B cell (primary cell): ENCODE data around the gene HACD4. TPM values are rescaled to one million over a fixed set of nuclear protein-coding genes. Genes with fewer than 3 reads are reported as not detected.

Source experiments
- ATAC-seq: fragments of 200-7000 bp; cut with Tn5 transposase; one replicate; pipeline ENCODE4 v1.10.0; 2021; ENCODE audit warnings: low read depth, mild to moderate bottlenecking, moderate number of reproducible peaks, moderate library complexity
- CTCF ChIA-PET: fragments of 350-600 bp; sonication (Branson Sonifier 250); formaldehyde crosslinking; loops from one replicate; lab custom pipeline; 2021; ENCODE audit warnings: antibody characterized with exemption, inconsistent platforms; lab: Charles Lee
- POLR2A ChIA-PET: fragments of 350-600 bp; sonication (Branson Sonifier 250); formaldehyde crosslinking; loops from one replicate; lab custom pipeline; 2021; ENCODE audit warnings: antibody characterized with exemption; lab: Charles Lee
- DNase-seq: peaks from one replicate; pipeline ENCODE4 v3.0.0; 2013
- H2AFZ ChIP-seq: 2 replicates; pipeline ENCODE4 v1.6.1; 2012; ENCODE audit warnings: mild to moderate bottlenecking, low read depth, low read length; ENCODE audit not compliant: insufficient read depth, poor library complexity, severe bottlenecking
- H3K27ac ChIP-seq, 2 donors: 1 replicate in 1 of 2; 2 replicates in 1 of 2; pipeline ENCODE4 v1.5.1; 2012 to 2013; ENCODE audit warnings: low read length in 2 of 2, mild to moderate bottlenecking in 2 of 2, moderate library complexity in 1 of 2
- H3K27me3 ChIP-seq, 4 experiments: fragments of 200-600 bp in 1 of 4; sonication (generic) in 1 of 4; replicated peaks in 1 of 4; 1 replicate in 2 of 4; 2 replicates in 2 of 4; pipeline versions ENCODE4 v1.6.1 to v1.7.0; 2013 to 2016; ENCODE audit warnings: low read length in 3 of 4, mild to moderate bottlenecking in 2 of 4, mixed read lengths in 1 of 4, moderate library complexity in 1 of 4; ENCODE audit not compliant: insufficient read depth in 4 of 4, control insufficient read depth in 3 of 4; ENCODE audit errors: control extremely low read depth in 1 of 4
- H3K36me3 ChIP-seq, 2 experiments: replicated peaks in 1 of 2; 1 replicate in 1 of 2; 2 replicates in 1 of 2; pipeline versions ENCODE4 v1.6.1 to v1.7.1; 2013; ENCODE audit warnings: low read length in 1 of 2; ENCODE audit not compliant: insufficient read depth in 2 of 2, control insufficient read depth in 1 of 2; ENCODE audit errors: control extremely low read depth in 1 of 2, extremely low read depth in 1 of 2
- H3K4me1 ChIP-seq, 2 donors: fragments of 200-600 bp in 1 of 2; sonication (generic) in 1 of 2; 1 replicate in 1 of 2; 2 replicates in 1 of 2; pipeline versions ENCODE4 v1.5.1 to v1.6.1; 2013 to 2017; ENCODE audit warnings: low read length in 2 of 2; ENCODE audit not compliant: control insufficient read depth in 2 of 2, insufficient read depth in 2 of 2
- H3K4me2 ChIP-seq: replicated peaks from 2 replicates; pipeline ENCODE3; 2012; ENCODE audit warnings: mild to moderate bottlenecking, low read depth, low read length; ENCODE audit not compliant: poor library complexity, severe bottlenecking
- H3K4me3 ChIP-seq, 5 experiments: fragments of 200-600 bp in 1 of 5; sonication (generic) in 1 of 5; 1 replicate in 3 of 5; 2 replicates in 2 of 5; pipeline versions ENCODE4 v1.5.1 to v1.7.0; 2011 to 2016; ENCODE audit warnings: low read length in 4 of 5, mild to moderate bottlenecking in 4 of 5, low read depth in 2 of 5, control low read depth in 1 of 5, moderate library complexity in 1 of 5; ENCODE audit not compliant: insufficient read depth in 1 of 5; ENCODE audit errors: control extremely low read depth in 1 of 5, extremely low read depth in 1 of 5
- H3K79me2 ChIP-seq: fragments of 200-600 bp; sonication (generic); one replicate; pipeline ENCODE4 v1.6.0; 2016; ENCODE audit warnings: low read length; ENCODE audit not compliant: control insufficient read depth, insufficient read depth
- H3K9ac ChIP-seq: fragments of 200-600 bp; sonication (generic); 2 replicates; pipeline ENCODE4 v1.6.1; 2017; ENCODE audit warnings: mild to moderate bottlenecking, low read length, moderate library complexity
- H3K9me3 ChIP-seq, 3 donors: one replicate each; pipeline versions ENCODE4 v1.6.1 to v1.7.1; 2013; ENCODE audit warnings: low read length in 2 of 3; ENCODE audit not compliant: control insufficient read depth in 2 of 3, insufficient read depth in 1 of 3; ENCODE audit errors: control extremely low read depth in 1 of 3
- H4K20me1 ChIP-seq: 2 replicates; pipeline ENCODE4 v1.6.0; 2012; ENCODE audit warnings: mild to moderate bottlenecking, low read length; ENCODE audit not compliant: insufficient read depth, control insufficient read depth, poor library complexity, severe bottlenecking
- H3K27ac Mint-ChIP-seq: one replicate; pipeline ENCODE4 v1.8.0; 2021; ENCODE audit warnings: mixed read lengths
- H3K27me3 Mint-ChIP-seq: one replicate; pipeline ENCODE4 v1.8.0; 2021; ENCODE audit warnings: mixed read lengths
- H3K4me1 Mint-ChIP-seq: one replicate; pipeline ENCODE4 v1.8.0; 2021; ENCODE audit warnings: mixed read lengths
- H3K4me3 Mint-ChIP-seq: one replicate; pipeline ENCODE4 v1.8.0; 2021; ENCODE audit warnings: mixed read lengths
- H3K9me3 Mint-ChIP-seq: one replicate; pipeline ENCODE4 v1.8.0; 2022; ENCODE audit warnings: mixed read lengths; ENCODE audit not compliant: insufficient read depth
- EZH2 ChIP-seq: IDR thresholded peaks from 2 replicates; pipeline ENCODE4 v1.6.1; 2012; ENCODE audit warnings: borderline replicate concordance, low read depth, mild to moderate bottlenecking, moderate library complexity, low read length; ENCODE audit not compliant: insufficient read depth, poor library complexity, severe bottlenecking
- WGBS: methylation state at CpG from one replicate; pipeline ENCODE4 v1.1.5; 2013; ENCODE audit warnings: missing lambda C conversion rate; ENCODE audit not compliant: insufficient coverage; 5-methylcytosine and 5-hydroxymethylcytosine counted together
- intact Hi-C: fragments of 100-400 bp; cut with micrococcal nuclease; formaldehyde crosslinking; loops from one replicate; pipeline ENCODE4 v1.10.0; 2022
- polyA plus RNA-seq: library from polyadenylated mRNA; depleted of rRNA; stranded (reverse); fragments of >200 nt; gene quantifications from 2 replicates; pipeline ENCODE4 v1.2.3, GENCODE V29; 2012
- total RNA-seq, 2 donors: library from RNA; stranded (reverse); fragments of 120-200 nt in 1 of 2; gene quantifications; 1 replicate in 1 of 2; 2 replicates in 1 of 2; pipeline versions ENCODE4 v1.2.3 to v1.2.4, GENCODE V29; 2013 to 2022
- TF ChIP-seq, protein P1 (sequence below): fragments of 200-600 bp; IDR thresholded peaks from one replicate; pipeline ENCODE4 v1.8.0; 2022; ENCODE audit warnings: antibody characterized with exemption, mild to moderate bottlenecking

The HACD4 gene
- total and polyA plus RNA-seq, 2 donors (not counting 1 experiment from before 2014, with no cell fraction given), result 3.9 to 4.5 TPM

DNA sequence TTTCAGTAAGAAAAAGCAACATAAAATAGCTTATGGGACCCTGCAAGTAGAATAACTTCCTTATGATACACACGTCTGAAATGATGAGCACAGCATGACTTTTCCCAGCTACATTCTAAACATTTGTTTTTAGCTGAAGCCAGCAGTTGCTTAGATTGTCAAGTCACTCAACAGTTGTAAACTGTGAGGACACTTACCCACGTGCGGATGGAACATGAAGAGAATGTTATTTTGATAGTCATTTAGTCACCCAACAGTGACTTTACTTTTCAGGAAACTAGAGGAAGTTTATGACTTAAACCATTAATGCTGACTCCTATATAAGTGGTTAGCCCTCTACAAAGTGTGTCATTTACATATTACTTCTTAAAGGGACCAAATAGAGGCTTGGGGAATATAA, 3.0 kb downstream of the HACD4 start:
- Histone ChIP-seq H3K79me2 (peaks cover 5% of the 10 kb centered on the region), H3K27me3 (no peaks in the 10 kb centered on the region), H3K4me2 (no peak overlapping the region), H3K27ac (no peak overlapping the region), H3K9ac (no peak overlapping the region), H3K4me1 (peaks cover 13 to 14% of the 10 kb centered on the region in 2 donors), H3K4me3 (no peak overlapping the region), H4K20me1 (no peaks in the 10 kb centered on the region), H3K36me3 (peaks cover 2 to 6% of the 10 kb centered on the region in 2 experiments), H2AFZ (no peak overlapping the region), H3K9me3 (peaks cover 0 to 3% (median 0%) of the 10 kb centered on the region in 3 donors)
- intact Hi-C loops, result no loop called here
- no peak for TF ChIP-seq EZH2
- TF ChIP-seq, protein P1, sequence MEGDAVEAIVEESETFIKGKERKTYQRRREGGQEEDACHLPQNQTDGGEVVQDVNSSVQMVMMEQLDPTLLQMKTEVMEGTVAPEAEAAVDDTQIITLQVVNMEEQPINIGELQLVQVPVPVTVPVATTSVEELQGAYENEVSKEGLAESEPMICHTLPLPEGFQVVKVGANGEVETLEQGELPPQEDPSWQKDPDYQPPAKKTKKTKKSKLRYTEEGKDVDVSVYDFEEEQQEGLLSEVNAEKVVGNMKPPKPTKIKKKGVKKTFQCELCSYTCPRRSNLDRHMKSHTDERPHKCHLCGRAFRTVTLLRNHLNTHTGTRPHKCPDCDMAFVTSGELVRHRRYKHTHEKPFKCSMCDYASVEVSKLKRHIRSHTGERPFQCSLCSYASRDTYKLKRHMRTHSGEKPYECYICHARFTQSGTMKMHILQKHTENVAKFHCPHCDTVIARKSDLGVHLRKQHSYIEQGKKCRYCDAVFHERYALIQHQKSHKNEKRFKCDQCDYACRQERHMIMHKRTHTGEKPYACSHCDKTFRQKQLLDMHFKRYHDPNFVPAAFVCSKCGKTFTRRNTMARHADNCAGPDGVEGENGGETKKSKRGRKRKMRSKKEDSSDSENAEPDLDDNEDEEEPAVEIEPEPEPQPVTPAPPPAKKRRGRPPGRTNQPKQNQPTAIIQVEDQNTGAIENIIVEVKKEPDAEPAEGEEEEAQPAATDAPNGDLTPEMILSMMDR, result no peak
- Mint-ChIP-seq H3K27me3 (no peaks in the 10 kb centered on the region), H3K9me3 (no peaks in the 10 kb centered on the region), H3K4me3 (no peak overlapping the region), H3K4me1 (peaks cover 12% of the 10 kb centered on the region), H3K27ac (no peak overlapping the region)
- no CpG with 5 or more reads among the region's 3 CpGs for WGBS
- ChIA-PET CTCF (no interaction called here), POLR2A (no interaction called here)
- ATAC-seq (no peak), DNase-seq (no peak)

DNA sequence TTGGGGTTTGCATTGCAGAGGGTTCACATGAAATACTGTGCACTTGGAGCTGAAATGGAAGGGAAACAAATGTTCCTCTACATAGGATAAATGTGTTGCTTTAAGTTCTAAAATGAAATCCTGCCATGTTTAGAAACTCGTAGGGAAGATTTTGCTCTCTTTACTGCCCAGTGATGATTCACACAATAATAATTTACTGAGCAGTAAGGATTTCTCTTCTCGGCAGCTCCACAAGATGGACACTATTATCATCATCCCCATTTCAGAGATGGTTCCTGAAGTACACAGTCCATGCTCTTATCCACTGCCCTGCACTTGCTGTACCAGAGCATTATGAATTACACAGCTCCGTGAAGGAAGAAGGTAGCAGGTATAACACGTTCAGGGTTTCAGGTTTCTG, 4.1 kb downstream of the HACD4 start:
- Histone ChIP-seq H3K4me3 (no peak overlapping the region), H3K36me3 (peaks cover 2 to 6% of the 10 kb centered on the region in 2 experiments), H3K9me3 (peaks cover 0 to 4% (median 0%) of the 10 kb centered on the region in 3 donors), H3K79me2 (peaks cover 5% of the 10 kb centered on the region), H3K4me1 (peaks cover 13 to 14% of the 10 kb centered on the region in 2 donors), H3K27me3 (no peaks in the 10 kb centered on the region), H3K4me2 (no peak overlapping the region), H3K9ac (no peak overlapping the region), H2AFZ (no peak overlapping the region), H3K27ac (no peak overlapping the region), H4K20me1 (no peaks in the 10 kb centered on the region)
- intact Hi-C loops, result no loop called here
- Mint-ChIP-seq H3K4me1 (peaks cover 8% of the 10 kb centered on the region), H3K4me3 (no peak overlapping the region), H3K9me3 (no peaks in the 10 kb centered on the region), H3K27me3 (no peaks in the 10 kb centered on the region), H3K27ac (no peak overlapping the region)
- ChIA-PET POLR2A (no interaction called here), CTCF (no interaction called here)
- no CpG with 5 or more reads among the region's 4 CpGs for WGBS
- TF ChIP-seq, protein P1, result no peak
- TF ChIP-seq EZH2, result no peak
- ATAC-seq, result no peak
- no peak for DNase-seq
